Astrocyte (in vitro differentiated cells and primary cell): ENCODE measurements around the gene AKR1D1.

Experiments used
- EZH2 ChIP-seq: IDR thresholded peaks from 2 replicates; pipeline ENCODE4 v1.6.1; 2012; ENCODE audit warnings: mild to moderate bottlenecking, low read length, inconsistent platforms; ENCODE audit not compliant: insufficient read depth
- TF ChIP-seq, protein P1 (sequence below): IDR thresholded peaks from 2 replicates; pipeline ENCODE4 v1.5.1; 2011; ENCODE audit warnings: low read depth, mild to moderate bottlenecking, inconsistent platforms, low read length, moderate library complexity; ENCODE audit not compliant: insufficient read depth

DNA sequence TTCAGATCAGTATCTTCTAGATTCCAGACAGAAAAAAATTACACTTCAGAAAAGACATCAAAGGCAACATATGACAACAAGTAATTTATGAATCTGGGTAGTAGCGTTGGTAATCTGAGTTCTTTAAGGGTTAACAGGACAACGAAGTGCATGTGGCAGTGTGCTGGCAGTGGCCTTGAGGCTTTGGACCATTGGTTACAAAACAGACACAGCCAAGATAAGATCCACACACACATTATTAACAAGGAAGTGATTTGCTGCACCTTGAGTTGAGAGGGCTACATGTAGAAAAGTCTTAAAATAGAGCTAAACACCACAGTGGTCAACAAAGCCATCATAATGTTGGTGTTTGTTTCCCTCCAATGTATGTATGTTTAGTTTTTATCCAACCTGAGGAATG is 40.6 kb downstream of the AKR1D1 start:
- TF ChIP-seq, protein P1, sequence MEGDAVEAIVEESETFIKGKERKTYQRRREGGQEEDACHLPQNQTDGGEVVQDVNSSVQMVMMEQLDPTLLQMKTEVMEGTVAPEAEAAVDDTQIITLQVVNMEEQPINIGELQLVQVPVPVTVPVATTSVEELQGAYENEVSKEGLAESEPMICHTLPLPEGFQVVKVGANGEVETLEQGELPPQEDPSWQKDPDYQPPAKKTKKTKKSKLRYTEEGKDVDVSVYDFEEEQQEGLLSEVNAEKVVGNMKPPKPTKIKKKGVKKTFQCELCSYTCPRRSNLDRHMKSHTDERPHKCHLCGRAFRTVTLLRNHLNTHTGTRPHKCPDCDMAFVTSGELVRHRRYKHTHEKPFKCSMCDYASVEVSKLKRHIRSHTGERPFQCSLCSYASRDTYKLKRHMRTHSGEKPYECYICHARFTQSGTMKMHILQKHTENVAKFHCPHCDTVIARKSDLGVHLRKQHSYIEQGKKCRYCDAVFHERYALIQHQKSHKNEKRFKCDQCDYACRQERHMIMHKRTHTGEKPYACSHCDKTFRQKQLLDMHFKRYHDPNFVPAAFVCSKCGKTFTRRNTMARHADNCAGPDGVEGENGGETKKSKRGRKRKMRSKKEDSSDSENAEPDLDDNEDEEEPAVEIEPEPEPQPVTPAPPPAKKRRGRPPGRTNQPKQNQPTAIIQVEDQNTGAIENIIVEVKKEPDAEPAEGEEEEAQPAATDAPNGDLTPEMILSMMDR = no peak
- no peak for TF ChIP-seq EZH2
